Stimulated activated CD4-positive, alpha-beta T cell treated with anti-CD3 and anti-CD28 coated beads, Interleukin-2, amount 100 ng/mL, for 24 hours (primary cell): ENCODE data around the gene CRTC3.
"Not testable (repeated sequence)": the region's sequence is repeated elsewhere in the genome, so short reads cannot be mapped to it uniquely, and the experiment has no call there.

Experiments
- DNase-seq, 2 donors: peaks; one replicate each; pipeline ENCODE4 v3.0.0-alpha.2; 2020

Gene CRTC3

DNA sequence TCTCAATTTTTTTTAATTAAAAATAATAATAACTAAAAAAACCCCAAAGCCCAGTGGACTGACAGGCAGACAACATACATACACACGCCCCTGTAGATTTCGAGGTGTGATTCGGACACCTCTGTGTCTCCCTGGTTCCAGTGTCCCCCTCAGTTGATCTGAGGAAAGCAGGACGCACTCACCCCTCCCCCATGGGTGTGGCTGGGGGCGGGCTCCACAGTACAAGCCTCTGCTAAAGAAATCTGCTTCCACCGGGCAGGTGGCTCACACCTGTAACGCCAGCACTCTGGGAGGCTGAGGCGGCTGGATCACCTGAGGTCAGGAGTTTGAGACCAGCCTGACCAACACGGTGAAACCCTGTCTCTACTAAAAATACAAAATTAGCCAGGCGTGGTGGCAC is 153.6 kb downstream of the CRTC3 start:
- DNase-seq: no peak

DNA sequence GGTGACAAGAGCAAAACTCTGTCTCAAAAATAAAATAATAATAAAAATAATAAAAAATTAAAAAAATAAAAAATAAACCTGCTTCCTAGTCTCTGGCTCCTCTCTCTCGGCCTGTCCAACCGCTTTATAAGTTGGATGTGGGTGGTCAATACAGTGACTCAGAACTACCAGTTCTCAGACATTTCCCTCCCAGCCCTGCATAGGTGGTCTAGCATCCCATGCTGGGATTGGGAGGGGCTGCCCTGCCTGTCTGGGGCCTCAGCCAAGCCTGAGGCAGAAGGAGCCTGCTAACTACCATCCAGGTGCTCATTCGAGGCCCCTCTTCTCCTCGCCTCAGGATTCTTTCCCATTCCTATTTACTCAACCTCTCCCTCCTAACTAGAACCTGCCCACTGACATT is 154.2 kb downstream of the CRTC3 start:
- no peak for DNase-seq

DNA sequence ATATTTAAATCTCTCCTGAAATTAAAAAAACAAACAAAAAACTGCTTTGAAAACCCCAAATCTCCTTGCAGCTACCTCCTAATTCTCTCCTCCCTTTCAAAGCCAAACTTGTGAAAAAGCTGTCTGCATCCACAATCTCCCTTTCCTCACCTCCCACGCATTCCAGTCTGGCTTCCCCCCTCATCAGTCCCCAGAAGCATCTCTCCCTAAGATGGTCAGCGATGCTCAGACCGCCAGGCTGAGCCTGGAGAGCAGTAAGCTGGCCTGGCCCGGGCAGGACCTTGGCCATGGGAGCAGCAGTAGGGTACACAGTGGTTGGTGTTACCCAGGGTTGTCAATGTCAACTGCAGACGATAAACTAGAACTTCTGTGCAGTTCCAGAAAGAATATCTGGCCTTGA is 154.6 kb downstream of the CRTC3 start:
- DNase-seq: no peak

DNA sequence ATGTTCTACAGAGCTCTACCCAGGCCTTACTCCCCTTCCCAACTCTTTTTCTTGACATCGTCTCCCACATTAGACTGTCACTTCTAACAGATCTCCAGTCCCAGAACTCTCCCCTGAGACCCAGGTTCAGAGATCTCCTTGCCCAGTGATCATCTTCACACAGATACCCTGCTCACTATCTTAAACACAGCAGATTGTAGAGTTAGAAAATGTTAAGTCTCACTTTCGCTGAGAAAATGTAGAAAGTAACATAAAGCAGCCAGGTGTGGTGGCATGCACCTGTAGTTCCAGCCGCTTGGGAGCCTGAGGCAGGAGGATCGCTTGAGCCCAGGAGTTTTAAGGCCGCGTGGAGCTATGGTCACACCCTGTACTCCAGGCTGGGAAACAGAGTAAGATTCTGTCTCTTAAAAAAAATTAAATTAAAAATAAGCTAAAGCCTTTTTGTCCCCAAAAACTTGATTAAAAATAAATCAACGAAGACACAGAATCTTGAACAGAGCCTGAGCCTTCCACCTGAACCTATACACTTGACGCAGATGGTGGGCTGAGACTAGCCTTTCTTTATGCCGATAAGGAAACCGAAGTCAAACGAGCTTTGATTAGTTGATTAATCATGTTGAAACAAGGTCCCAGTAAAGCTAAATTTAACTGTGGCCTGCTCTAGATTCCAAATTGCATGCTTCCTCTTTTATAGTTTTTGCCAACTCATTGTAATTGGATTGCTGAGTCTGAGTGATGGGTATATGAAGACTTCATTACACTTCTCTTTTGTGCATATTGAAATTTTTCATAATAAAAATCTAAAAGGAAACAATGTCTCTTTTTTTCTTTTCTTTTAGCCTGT is 156.1 kb downstream of the CRTC3 start:
- DNase-seq: no peak

DNA sequence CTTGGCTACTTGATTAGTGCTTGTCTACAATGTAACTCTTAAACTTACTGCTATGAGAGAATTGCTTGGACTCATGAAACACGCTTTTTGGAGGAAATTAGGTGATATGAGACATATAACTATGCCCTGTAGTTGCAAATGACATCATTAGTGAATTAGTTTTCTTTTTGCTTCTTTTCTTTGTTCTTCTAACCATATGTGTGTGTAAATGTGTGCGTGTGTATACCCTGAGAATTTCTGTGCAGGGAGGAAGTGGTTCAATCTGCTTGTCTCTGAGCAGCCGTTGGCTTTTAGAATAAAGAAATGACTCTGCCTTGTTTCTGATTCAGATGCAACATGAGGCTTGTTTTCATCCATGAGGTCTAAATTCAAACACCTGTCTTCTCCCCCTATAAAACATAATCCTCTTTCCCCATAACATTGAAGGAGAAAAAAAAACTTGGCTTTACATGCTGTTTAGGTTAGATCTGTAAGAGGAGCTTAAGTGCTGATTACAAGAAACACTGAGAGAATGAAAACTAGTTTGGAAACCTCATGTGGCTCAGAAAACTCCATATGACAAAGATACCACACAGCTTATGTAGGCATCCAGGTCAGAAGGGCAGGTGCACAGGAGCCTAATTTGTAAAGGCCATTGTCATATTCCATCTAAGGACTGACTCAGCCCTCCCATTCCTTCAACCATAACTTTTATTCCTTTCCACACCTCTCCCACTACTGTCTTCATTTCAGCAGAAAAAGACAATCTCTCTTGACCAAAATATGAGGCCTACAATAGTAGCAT is 156.9 kb downstream of the CRTC3 start:
- no peak for DNase-seq

DNA sequence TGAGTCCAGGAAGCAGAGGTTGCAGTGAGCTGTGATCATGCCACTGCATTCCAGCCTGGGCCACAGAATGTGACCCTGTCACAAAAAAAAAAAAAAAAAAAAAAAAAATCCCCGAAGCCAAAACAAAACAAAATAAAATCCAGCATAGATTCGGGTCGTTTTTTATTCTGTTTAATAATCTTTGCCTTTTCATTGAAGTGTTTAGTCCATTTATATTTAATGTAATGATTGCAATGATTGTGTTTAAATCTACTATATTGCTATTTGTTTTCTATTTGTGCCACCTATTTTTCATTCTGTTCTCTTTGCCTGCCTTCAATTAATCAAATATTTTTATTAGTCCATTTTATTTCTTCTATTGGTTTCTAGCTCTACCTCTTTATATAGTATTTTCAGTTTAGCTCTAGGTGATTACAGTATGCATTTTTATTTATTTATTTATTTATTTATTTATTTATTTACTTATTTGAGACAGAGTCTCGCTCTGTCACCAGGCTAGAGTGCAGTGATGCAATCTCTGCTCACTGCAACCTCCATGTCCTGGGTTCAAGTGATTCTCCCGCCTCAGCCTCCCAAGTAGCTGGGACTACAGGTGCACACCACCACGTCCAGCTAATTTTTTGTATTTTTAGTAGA is 159.7 kb downstream of the CRTC3 start:
- DNase-seq: not testable (repeated sequence)

DNA sequence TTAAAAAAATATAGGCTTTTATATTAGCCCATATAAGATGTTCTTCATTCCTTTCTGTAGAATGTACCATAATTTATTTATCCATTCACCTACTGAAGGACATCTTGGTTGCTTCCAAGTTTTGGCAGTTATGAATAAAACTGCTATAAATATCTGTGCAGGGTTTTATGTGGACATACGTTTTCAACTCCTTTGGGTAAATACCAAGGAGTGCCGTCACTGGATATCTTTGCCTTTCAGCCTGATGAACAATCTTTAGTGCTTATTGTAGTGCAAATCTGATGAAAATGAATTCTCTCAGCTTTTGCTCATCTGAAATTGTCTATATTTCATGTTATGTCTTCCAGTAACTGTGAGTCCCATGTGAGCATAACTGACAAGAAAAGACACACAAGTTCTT is 160.9 kb downstream of the CRTC3 start:
- DNase-seq: no peak

DNA sequence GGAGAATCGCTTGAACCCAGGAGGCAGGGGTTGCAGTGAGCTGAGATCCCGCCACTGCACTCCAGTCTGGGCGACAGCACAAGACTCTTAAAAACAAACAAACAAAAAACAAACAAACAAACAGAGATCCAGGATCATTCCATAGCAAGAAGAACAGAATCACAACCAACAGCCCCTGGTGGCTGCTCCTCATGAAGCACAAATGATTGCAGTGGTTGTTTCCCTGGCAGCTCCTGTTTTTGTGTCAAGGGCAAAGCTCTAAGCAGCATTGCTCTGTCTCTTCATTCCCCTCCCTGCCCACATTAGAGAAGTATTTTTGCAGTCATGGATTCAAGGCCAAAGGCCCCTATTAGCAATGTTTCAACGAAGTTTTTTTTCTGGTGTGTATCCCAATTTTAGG is 161.6 kb downstream of the CRTC3 start:
- no peak for DNase-seq

DNA sequence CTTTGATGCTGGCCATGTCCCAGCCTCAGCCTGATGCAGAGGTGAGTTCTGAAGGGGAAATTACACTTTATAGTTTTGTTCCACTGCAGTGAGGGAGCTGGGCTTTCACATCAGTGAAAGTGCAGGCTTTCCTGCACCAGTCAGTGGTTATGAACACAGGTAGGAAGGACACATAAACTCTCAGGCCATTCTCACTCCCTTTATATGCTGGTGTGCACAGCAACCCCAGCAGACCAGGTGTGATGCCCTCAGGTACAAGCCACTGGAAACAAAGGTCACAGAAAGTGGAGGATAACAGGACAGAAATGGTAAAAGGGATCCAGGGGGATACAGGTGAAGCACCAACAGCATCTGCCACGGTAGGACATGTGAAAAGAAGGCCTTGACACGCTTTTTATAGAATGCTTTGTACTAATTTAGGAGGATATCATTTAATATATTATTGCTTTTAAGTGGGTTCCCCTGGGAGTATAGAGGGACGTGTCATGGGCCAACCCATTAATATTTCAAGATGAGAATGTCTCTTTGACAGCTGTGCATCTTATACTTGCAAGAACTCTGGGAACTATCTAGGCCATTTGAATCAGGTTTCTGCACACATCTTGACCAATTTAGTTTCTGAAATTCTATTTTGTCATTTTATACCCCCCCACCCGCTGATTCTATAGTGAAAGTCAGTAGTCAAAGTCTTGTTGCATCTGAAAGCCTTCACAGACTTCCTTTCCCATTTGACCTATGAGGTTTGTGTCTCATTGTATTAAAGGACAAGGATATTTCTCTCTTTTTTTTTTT is 162.5 kb downstream of the CRTC3 start:
- no peak for DNase-seq
